OCI-LY1 (cell line): ENCODE measurements around the gene CDKL5.

Experiments
- H2AFZ ChIP-seq: fragments of 200-600 bp; sonication (generic), shearing (Covaris generic); 2 replicates; pipeline ENCODE4 v1.6.0; 2014; ENCODE audit warnings: antibody characterized with exemption, mild to moderate bottlenecking, low read length
- H3F3A ChIP-seq: fragments of 200-600 bp; sonication (generic), shearing (Covaris generic); 2 replicates; pipeline ENCODE4 v1.6.0; 2014; ENCODE audit warnings: mild to moderate bottlenecking, antibody characterized with exemption, low read length, moderate library complexity; ENCODE audit not compliant: insufficient read depth
- H3K27ac ChIP-seq: fragments of 200-600 bp; sonication (generic); 2 replicates; pipeline ENCODE4 v1.5.1; 2014; ENCODE audit warnings: low read length, mixed run types, mild to moderate bottlenecking, low read depth; ENCODE audit not compliant: poor library complexity, severe bottlenecking
- H3K27me3 ChIP-seq: fragments of 200-600 bp; sonication (generic); 2 replicates; pipeline ENCODE4 v1.6.0; 2014; ENCODE audit warnings: antibody characterized with exemption, mild to moderate bottlenecking, low read length, moderate library complexity; ENCODE audit not compliant: insufficient read depth
- H3K36me3 ChIP-seq: fragments of 200-600 bp; sonication (generic); 2 replicates; pipeline ENCODE4 v1.6.1; 2014; ENCODE audit warnings: mild to moderate bottlenecking, antibody characterized with exemption, low read length, moderate library complexity, mixed read lengths; ENCODE audit not compliant: insufficient read depth
- H3K4me1 ChIP-seq: fragments of 200-600 bp; sonication (generic); 2 replicates; pipeline ENCODE4 v1.5.1; 2014; ENCODE audit warnings: mild to moderate bottlenecking, low read length, moderate library complexity; ENCODE audit not compliant: insufficient read depth, severe bottlenecking
- H3K4me2 ChIP-seq: fragments of 200-600 bp; sonication (generic), shearing (Covaris generic); 2 replicates; pipeline ENCODE4 v1.6.1; 2014; ENCODE audit warnings: low read length
- H3K4me3 ChIP-seq: fragments of 200-600 bp; sonication (generic); 2 replicates; pipeline ENCODE4 v1.5.1; 2014; ENCODE audit warnings: low read length, low read depth, mild to moderate bottlenecking, mixed read lengths; ENCODE audit not compliant: poor library complexity, severe bottlenecking
- H3K79me2 ChIP-seq: fragments of 200-600 bp; shearing (Covaris generic); 2 replicates; pipeline ENCODE4 v1.6.1; 2016; ENCODE audit warnings: mixed run types, low read length, mixed read lengths; ENCODE audit not compliant: insufficient read depth
- H3K9ac ChIP-seq: fragments of 200-600 bp; sonication (generic), shearing (Covaris generic); 2 replicates; pipeline ENCODE4 v1.6.1; 2014; ENCODE audit warnings: mild to moderate bottlenecking, low read length, mixed read lengths
- H3K9me2 ChIP-seq: fragments of 200-600 bp; sonication (generic), shearing (Covaris generic); 2 replicates; pipeline ENCODE4 v1.6.1; 2014; ENCODE audit warnings: low read depth, mild to moderate bottlenecking, low read length, mixed read lengths
- H3K9me3 ChIP-seq: fragments of 200-600 bp; shearing (Covaris generic); 2 replicates; pipeline ENCODE4 v1.6.1; 2014; ENCODE audit warnings: low read length, mixed read lengths
- H4K20me1 ChIP-seq: fragments of 200-600 bp; sonication (generic), shearing (Covaris generic); 2 replicates; pipeline ENCODE4 v1.6.0; 2016; ENCODE audit warnings: mild to moderate bottlenecking, low read length; ENCODE audit not compliant: insufficient read depth
- EZH2 ChIP-seq: fragments of 200-600 bp; sonication (generic), shearing (Covaris generic); IDR thresholded peaks from 2 replicates; pipeline ENCODE4 v1.8.0; 2017; ENCODE audit warnings: borderline replicate concordance, mixed run types, mild to moderate bottlenecking, antibody characterized with exemption, low read length, moderate library complexity, mixed read lengths
- TF ChIP-seq, protein P1 (sequence below): fragments of 200-600 bp; sonication (generic), shearing (Covaris generic); IDR thresholded peaks from 2 replicates; pipeline ENCODE4 v1.5.1; 2017; ENCODE audit warnings: mild to moderate bottlenecking, antibody characterized with exemption, low read length, moderate library complexity, mixed read lengths

Gene CDKL5

DNA sequence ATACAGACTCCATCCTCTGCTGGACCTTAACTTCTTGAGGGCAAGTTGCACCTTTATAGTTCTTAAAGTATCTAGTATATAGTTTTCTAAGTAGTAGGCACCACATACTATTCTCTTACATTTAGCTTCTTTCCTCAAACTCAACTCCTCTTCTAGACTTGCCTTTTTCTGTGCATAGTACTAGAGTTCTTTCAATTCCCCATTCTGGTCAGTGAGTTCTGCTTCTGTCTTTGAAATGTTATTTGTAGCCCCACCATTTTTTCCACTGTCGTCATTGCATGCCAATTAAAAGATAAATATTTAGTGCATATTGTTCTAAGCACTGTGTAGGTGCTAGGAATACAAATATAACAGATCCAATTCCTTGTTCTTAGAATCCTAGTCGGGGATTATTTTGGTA is 31.6 kb downstream of the CDKL5 start:
- TF ChIP-seq EZH2, result no peak
- TF ChIP-seq, protein P1, sequence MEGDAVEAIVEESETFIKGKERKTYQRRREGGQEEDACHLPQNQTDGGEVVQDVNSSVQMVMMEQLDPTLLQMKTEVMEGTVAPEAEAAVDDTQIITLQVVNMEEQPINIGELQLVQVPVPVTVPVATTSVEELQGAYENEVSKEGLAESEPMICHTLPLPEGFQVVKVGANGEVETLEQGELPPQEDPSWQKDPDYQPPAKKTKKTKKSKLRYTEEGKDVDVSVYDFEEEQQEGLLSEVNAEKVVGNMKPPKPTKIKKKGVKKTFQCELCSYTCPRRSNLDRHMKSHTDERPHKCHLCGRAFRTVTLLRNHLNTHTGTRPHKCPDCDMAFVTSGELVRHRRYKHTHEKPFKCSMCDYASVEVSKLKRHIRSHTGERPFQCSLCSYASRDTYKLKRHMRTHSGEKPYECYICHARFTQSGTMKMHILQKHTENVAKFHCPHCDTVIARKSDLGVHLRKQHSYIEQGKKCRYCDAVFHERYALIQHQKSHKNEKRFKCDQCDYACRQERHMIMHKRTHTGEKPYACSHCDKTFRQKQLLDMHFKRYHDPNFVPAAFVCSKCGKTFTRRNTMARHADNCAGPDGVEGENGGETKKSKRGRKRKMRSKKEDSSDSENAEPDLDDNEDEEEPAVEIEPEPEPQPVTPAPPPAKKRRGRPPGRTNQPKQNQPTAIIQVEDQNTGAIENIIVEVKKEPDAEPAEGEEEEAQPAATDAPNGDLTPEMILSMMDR, result no peak
- Histone ChIP-seq H3K4me2 (no peak overlapping the region), H3K9ac (no peak overlapping the region), H3K4me3 (no peak overlapping the region), H3K4me1 (no peaks in the 10 kb centered on the region), H3K9me3 (no peaks in the 10 kb centered on the region), H3K36me3 (no peaks in the 10 kb centered on the region), H3K9me2 (no peaks in the 10 kb centered on the region), H3K27me3 (no peaks in the 10 kb centered on the region), H3K27ac (no peak overlapping the region), H2AFZ (no peak overlapping the region), H4K20me1 (no peaks in the 10 kb centered on the region), H3K79me2 (no peaks in the 10 kb centered on the region), H3F3A (no peaks in the 10 kb centered on the region)

DNA sequence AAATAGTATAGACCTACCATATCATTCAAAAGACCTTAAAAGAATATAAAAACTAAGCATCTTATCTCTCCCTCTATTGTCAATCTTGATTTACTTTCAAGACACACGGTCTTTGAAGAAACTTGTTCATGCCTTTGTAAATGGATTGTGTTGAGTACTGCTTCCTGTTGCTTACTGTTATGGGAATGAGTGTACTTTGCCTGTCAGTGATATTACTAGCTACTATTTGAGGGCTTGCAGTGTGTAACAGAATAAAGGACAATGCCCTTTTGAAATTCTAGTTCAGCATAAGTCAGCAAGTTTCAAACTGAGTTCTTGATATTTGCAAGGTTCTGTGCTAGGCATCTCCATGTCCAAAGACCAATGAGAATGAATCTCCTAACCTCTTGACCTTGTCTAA is 36.0 kb downstream of the CDKL5 start:
- no peaks in the 10 kb centered on the region for H3K27me3 ChIP-seq
- no peaks in the 10 kb centered on the region for H3K9me2 ChIP-seq
- no peaks in the 10 kb centered on the region for H3K9me3 ChIP-seq
- TF ChIP-seq, protein P1, result no peak
- no peak for TF ChIP-seq EZH2
- no peak overlapping the region for H2AFZ ChIP-seq
- no peak overlapping the region for H3K27ac ChIP-seq
- H3K4me2 ChIP-seq, result no peak overlapping the region
- H3K4me1 ChIP-seq, result no peaks in the 10 kb centered on the region
- H3F3A ChIP-seq, result no peaks in the 10 kb centered on the region
- H3K9ac ChIP-seq, result no peak overlapping the region
- no peaks in the 10 kb centered on the region for H3K79me2 ChIP-seq
- no peak overlapping the region for H3K4me3 ChIP-seq
- H3K36me3 ChIP-seq, result no peaks in the 10 kb centered on the region
- H4K20me1 ChIP-seq, result no peaks in the 10 kb centered on the region

DNA sequence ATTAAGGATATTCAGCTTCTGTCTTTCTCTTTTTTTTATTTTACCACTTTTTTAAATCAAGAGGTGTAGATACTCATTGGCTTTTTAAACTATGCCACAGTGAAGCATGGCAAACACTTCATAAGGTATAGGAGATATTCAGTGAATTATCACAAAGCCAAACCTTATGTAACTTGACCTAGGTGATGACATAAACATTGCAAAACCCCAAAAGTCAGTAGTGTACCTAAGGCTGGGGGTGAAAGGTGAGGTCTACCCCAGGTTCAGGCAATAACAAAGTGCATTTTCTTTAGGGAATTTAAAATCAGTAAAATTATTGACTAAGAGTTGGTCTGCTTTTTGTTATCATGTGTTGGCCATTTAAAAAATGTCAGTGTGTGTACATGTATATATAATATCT is 39.1 kb downstream of the CDKL5 start:
- H3K4me3 ChIP-seq, result no peak overlapping the region
- H3K27me3 ChIP-seq, result no peaks in the 10 kb centered on the region
- H3K9ac ChIP-seq, result no peak overlapping the region
- H3K27ac ChIP-seq, result no peak overlapping the region
- H3K4me1 ChIP-seq, result no peaks in the 10 kb centered on the region
- no peak for TF ChIP-seq EZH2
- TF ChIP-seq, protein P1, result no peak
- no peak overlapping the region for H2AFZ ChIP-seq
- H3K9me3 ChIP-seq, result no peaks in the 10 kb centered on the region
- H3K9me2 ChIP-seq, result no peaks in the 10 kb centered on the region
- no peaks in the 10 kb centered on the region for H3K79me2 ChIP-seq
- no peaks in the 10 kb centered on the region for H4K20me1 ChIP-seq
- no peak overlapping the region for H3K4me2 ChIP-seq
- H3F3A ChIP-seq, result no peaks in the 10 kb centered on the region
- H3K36me3 ChIP-seq, result no peaks in the 10 kb centered on the region
